A673 (cell line): ENCODE results near the gene RBM39. TPM values are rescaled to one million over a fixed set of nuclear protein-coding genes. Genes with fewer than 3 reads are reported as not detected.
"Not testable (repeated sequence)": the region's sequence is repeated elsewhere in the genome, so short reads cannot be mapped to it uniquely, and the experiment has no call there.

Experiments
- BruUV-seq: library from RNA; stranded (reverse); fragments of 400-500 nt; replicated peaks from 2 replicates; lab custom pipeline; 2021; lab: Mats Ljungman, UMichigan
- CTCF ChIA-PET: fragments of 300-600 bp; sonication (Branson Sonifier 250); formaldehyde crosslinking; loops from one replicate; lab custom pipeline; 2022; ENCODE audit warnings: antibody characterized with exemption; lab: Charles Lee
- POLR2A ChIA-PET: fragments of 300-600 bp; sonication (Branson Sonifier 250); formaldehyde crosslinking; loops from one replicate; lab custom pipeline; 2022; ENCODE audit warnings: antibody characterized with exemption; ENCODE audit not compliant: low non-redundant PET; lab: Charles Lee
- DNase-seq: peaks from one replicate; pipeline ENCODE4 v3.0.0-alpha.2; 2015; ENCODE audit warnings: low spot score
- H3K27ac ChIP-seq: fragments of 200-600 bp; sonication (generic); 2 replicates; pipeline ENCODE4 v1.5.1; 2016; ENCODE audit warnings: mixed run types, low read depth, mild to moderate bottlenecking, mixed read lengths, antibody characterized with exemption, low read length; ENCODE audit not compliant: poor library complexity, severe bottlenecking
- H3K27me3 ChIP-seq: fragments of 200-600 bp; sonication (generic); replicated peaks from 2 replicates; pipeline ENCODE4 v1.6.1; 2017; ENCODE audit warnings: mixed run types, low read depth, mild to moderate bottlenecking, mixed read lengths, antibody characterized with exemption, low read length; ENCODE audit not compliant: insufficient read depth, poor library complexity
- H3K36me3 ChIP-seq: fragments of 200-600 bp; sonication (generic); 2 replicates; pipeline ENCODE4 v1.6.1; 2016; ENCODE audit warnings: mixed run types, mild to moderate bottlenecking, mixed read lengths, antibody characterized with exemption, low read length; ENCODE audit not compliant: insufficient read depth, poor library complexity, severe bottlenecking
- H3K4me1 ChIP-seq: fragments of 200-600 bp; sonication (generic); 2 replicates; pipeline ENCODE4 v1.6.1; 2017; ENCODE audit warnings: mixed run types, mild to moderate bottlenecking, mixed read lengths, antibody characterized with exemption, low read length; ENCODE audit not compliant: insufficient read depth, poor library complexity, severe bottlenecking
- H3K4me3 ChIP-seq: fragments of 200-600 bp; sonication (generic); 2 replicates; pipeline ENCODE4 v1.5.1; 2016; ENCODE audit warnings: low read depth, mixed run types, mild to moderate bottlenecking, mixed read lengths, low read length; ENCODE audit not compliant: poor library complexity, severe bottlenecking
- H3K9me3 ChIP-seq: fragments of 200-600 bp; sonication (generic); 2 replicates; pipeline ENCODE4 v1.6.1; 2016; ENCODE audit warnings: mixed run types, low read depth, mild to moderate bottlenecking, mixed read lengths, antibody characterized with exemption, low read length; ENCODE audit not compliant: poor library complexity, severe bottlenecking
- CTCF ChIP-seq: fragments of 300-800, 200-600 bp; sonication (generic); conservative IDR thresholded peaks from 2 replicates; pipeline ENCODE4 v1.5.1; 2017; ENCODE audit warnings: low read depth, mild to moderate bottlenecking, antibody characterized with exemption, low read length, moderate library complexity, mixed read lengths
- EZH2 ChIP-seq: fragments of 200-600 bp; sonication (generic); IDR thresholded peaks from 2 replicates; pipeline ENCODE4 v1.6.1; 2017; ENCODE audit warnings: borderline replicate concordance, low read depth, mild to moderate bottlenecking, mixed read lengths, antibody characterized with exemption, low read length; ENCODE audit not compliant: poor library complexity, severe bottlenecking
- intact Hi-C: fragments of 100-400 bp; cut with micrococcal nuclease; formaldehyde crosslinking; loops from one replicate; pipeline ENCODE4 v1.10.0; 2022; ENCODE audit not compliant: unreplicated experiment
- total RNA-seq: library from RNA; stranded (reverse); gene quantifications from 2 replicates; pipeline ENCODE4 v1.2.3, GENCODE V29; 2021

Gene RBM39
- total RNA-seq, 1 experiment from 2014 or later = 329 TPM

- no TSS peak for BruUV-seq
- CTCF ChIA-PET = interaction anchor here (1.1 kb wide), 1 partner anchor 165 kb away, joined by 3 read pairs; no protein-coding TSS in a partner anchor
- Histone ChIP-seq H3K4me3 (no peak overlapping the region), H3K27ac (no peak overlapping the region), H3K4me1 (no peaks in the 10 kb centered on the region), H3K27me3 (no peaks in the 10 kb centered on the region), H3K9me3 (no peaks in the 10 kb centered on the region), H3K36me3 (peaks cover 100% of the 10 kb centered on the region)
- no peak for DNase-seq
- POLR2A ChIA-PET = interaction anchor here (0.7 kb wide), 1 partner anchor 86 kb away, joined by 3 read pairs; no protein-coding TSS in a partner anchor
- intact Hi-C loops = no loop called here
- no peak for TF ChIP-seq CTCF
- TF ChIP-seq EZH2 = no peak
Observed at GRCh38 chr20:35719717-35720116, 22.3 kb downstream of the RBM39 start.

GRCh38 chr20:35718972-35719635, 23.0 kb downstream of the RBM39 start:
- intact Hi-C loops = no loop called here
- DNase-seq = no peak
- CTCF ChIA-PET = interaction anchor here (1.1 kb wide), 1 partner anchor 165 kb away, joined by 3 read pairs; no protein-coding TSS in a partner anchor
- BruUV-seq = no TSS peak
- Histone ChIP-seq H3K27me3 (no peaks in the 10 kb centered on the region), H3K9me3 (no peaks in the 10 kb centered on the region), H3K4me3 (no peak overlapping the region), H3K4me1 (no peaks in the 10 kb centered on the region), H3K36me3 (peaks cover 100% of the 10 kb centered on the region), H3K27ac (no peak overlapping the region)
- TF ChIP-seq EZH2 (no peak), CTCF (no peak)
- POLR2A ChIA-PET = no interaction called here

GRCh38 chr20:35718321-35718720, 23.7 kb downstream of the RBM39 start:
- H3K4me3 ChIP-seq, DNase-seq, H3K4me1 ChIP-seq, intact Hi-C loops, CTCF ChIA-PET, H3K27me3 ChIP-seq, H3K27ac ChIP-seq, BruUV-seq, H3K9me3 ChIP-seq, POLR2A ChIA-PET: not testable (repeated sequence)
- H3K36me3 ChIP-seq = peaks cover 100% of the 10 kb centered on the region

- intact Hi-C loops = no loop called here
- Histone ChIP-seq H3K36me3 (peaks cover 100% of the 10 kb centered on the region), H3K4me1 (no peaks in the 10 kb centered on the region), H3K4me3 (no peak overlapping the region), H3K27ac (no peak overlapping the region), H3K27me3 (no peaks in the 10 kb centered on the region), H3K9me3 (no peaks in the 10 kb centered on the region)
- no TSS peak for BruUV-seq
- no peak for DNase-seq
- CTCF ChIA-PET = no interaction called here
- POLR2A ChIA-PET = no interaction called here
- no peak for TF ChIP-seq EZH2
- TF ChIP-seq CTCF = no peak
Observed at GRCh38 chr20:35716330-35716729, 25.7 kb downstream of the RBM39 start.
